Mesendoderm (in vitro differentiated cells): ENCODE data around the gene TMOD2.

Experiments
- DNase-seq: peaks from one replicate; pipeline ENCODE4 v3.0.0; 2013
- H2AK5ac ChIP-seq: 2 replicates; pipeline ENCODE4 v1.6.1; 2013; ENCODE audit warnings: low read length, inconsistent platforms
- H2BK120ac ChIP-seq: 2 replicates; pipeline ENCODE4 v1.6.1; 2013; ENCODE audit warnings: low read depth, mild to moderate bottlenecking, low read length, moderate library complexity, mixed read lengths
- H2BK15ac ChIP-seq: replicated peaks from 2 replicates; pipeline ENCODE4 v1.6.1; 2013; ENCODE audit warnings: low read depth, mild to moderate bottlenecking, moderate library complexity
- H2BK5ac ChIP-seq: 2 replicates; pipeline ENCODE4 v1.6.1; 2013; ENCODE audit warnings: low read length, inconsistent platforms
- H3K18ac ChIP-seq: 2 replicates; pipeline ENCODE4 v1.6.1; 2013; ENCODE audit warnings: mild to moderate bottlenecking, low read length, mixed read lengths
- H3K23ac ChIP-seq: one replicate; pipeline ENCODE4 v1.6.1; 2013; ENCODE audit warnings: low read length
- H3K27ac ChIP-seq: 2 replicates; pipeline ENCODE4 v1.5.1; 2013; ENCODE audit warnings: low read depth, mild to moderate bottlenecking, inconsistent platforms, low read length, moderate library complexity
- H3K27me3 ChIP-seq: 2 replicates; pipeline ENCODE4 v1.6.1; 2013; ENCODE audit warnings: low read length, control low read depth, mild to moderate bottlenecking, inconsistent platforms; ENCODE audit not compliant: insufficient read depth, poor library complexity
- H3K36me3 ChIP-seq: 2 replicates; pipeline ENCODE4 v1.6.1; 2013; ENCODE audit warnings: low read length, inconsistent platforms; ENCODE audit not compliant: control insufficient read depth, insufficient read depth
- H3K4ac ChIP-seq: one replicate; pipeline ENCODE4 v1.6.1; 2013; ENCODE audit warnings: low read depth, mild to moderate bottlenecking, low read length, moderate library complexity
- H3K4me1 ChIP-seq: 2 replicates; pipeline ENCODE4 v1.6.1; 2013; ENCODE audit warnings: low read depth, low read length, inconsistent platforms; ENCODE audit not compliant: control insufficient read depth
- H3K4me2 ChIP-seq: 2 replicates; pipeline ENCODE4 v1.6.1; 2013; ENCODE audit warnings: low read length
- H3K4me3 ChIP-seq: 2 replicates; pipeline ENCODE4 v1.5.1; 2013; ENCODE audit warnings: mild to moderate bottlenecking, low read length
- H3K56ac ChIP-seq: one replicate; pipeline ENCODE4 v1.6.1; 2013; ENCODE audit warnings: low read length
- H3K79me1 ChIP-seq: 2 replicates; pipeline ENCODE4 v1.6.1; 2013; ENCODE audit warnings: low read length, inconsistent platforms
- H3K79me2 ChIP-seq: 2 replicates; pipeline ENCODE4 v1.6.1; 2013; ENCODE audit warnings: mild to moderate bottlenecking, low read length; ENCODE audit not compliant: control insufficient read depth, insufficient read depth
- H3K9ac ChIP-seq: 2 replicates; pipeline ENCODE4 v1.6.1; 2013; ENCODE audit warnings: low read length, inconsistent platforms
- H4K5ac ChIP-seq: one replicate; pipeline ENCODE4 v1.6.1; 2013; ENCODE audit warnings: low read length
- H4K8ac ChIP-seq: one replicate; pipeline ENCODE4 v1.6.1; 2013; ENCODE audit warnings: low read depth, mild to moderate bottlenecking, control low read depth, low read length, moderate library complexity
- WGBS: extraction: QIAGEN DNeasy Blood & Tissue Kit; methylation state at CpG from one replicate; pipeline ENCODE4 v1.1.7; 2013; ENCODE audit warnings: low lambda C conversion rate, missing lambda C conversion rate; ENCODE audit not compliant: insufficient coverage; ENCODE audit errors: extremely low coverage; 5-methylcytosine and 5-hydroxymethylcytosine counted together

TMOD2 gene

GRCh38 chr15:51768018-51768417 is 16.6 kb downstream of the TMOD2 start:
- Histone ChIP-seq H3K36me3 (no peaks in the 10 kb centered on the region), H3K4ac (no peak overlapping the region), H3K4me2 (no peak overlapping the region), H3K9ac (no peak overlapping the region), H4K8ac (no peak overlapping the region), H3K79me1 (no peaks in the 10 kb centered on the region), H3K27me3 (no peaks in the 10 kb centered on the region), H3K23ac (no peak overlapping the region), H3K4me1 (no peaks in the 10 kb centered on the region), H4K5ac (no peak overlapping the region), H3K56ac (no peak overlapping the region), H2BK5ac (no peak overlapping the region), H2BK120ac (no peak overlapping the region), H3K4me3 (no peak overlapping the region), H2BK15ac (no peak overlapping the region), H3K18ac (no peak overlapping the region), H2AK5ac (no peak overlapping the region), H3K79me2 (no peaks in the 10 kb centered on the region), H3K27ac (no peak overlapping the region)
- DNase-seq, result no peak
- WGBS, result no CpG with 5 or more reads among the region's 9 CpGs

GRCh38 chr15:51770902-51771301 is 19.5 kb downstream of the TMOD2 start:
- H3K27me3 ChIP-seq, result no peaks in the 10 kb centered on the region
- H3K36me3 ChIP-seq, result no peaks in the 10 kb centered on the region
- no peak overlapping the region for H3K23ac ChIP-seq
- H3K27ac ChIP-seq, result no peak overlapping the region
- no peak overlapping the region for H3K4me3 ChIP-seq
- no peak overlapping the region for H3K18ac ChIP-seq
- WGBS, result no CpG with 5 or more reads among the region's 3 CpGs
- H2BK5ac ChIP-seq, result no peak overlapping the region
- no peaks in the 10 kb centered on the region for H3K4me1 ChIP-seq
- H3K56ac ChIP-seq, result no peak overlapping the region
- no peak overlapping the region for H4K8ac ChIP-seq
- H3K9ac ChIP-seq, result no peak overlapping the region
- H3K79me2 ChIP-seq, result no peaks in the 10 kb centered on the region
- no peak overlapping the region for H3K4me2 ChIP-seq
- no peak overlapping the region for H2AK5ac ChIP-seq
- H4K5ac ChIP-seq, result no peak overlapping the region
- no peak overlapping the region for H3K4ac ChIP-seq
- no peak overlapping the region for H2BK120ac ChIP-seq
- no peak for DNase-seq
- no peak overlapping the region for H2BK15ac ChIP-seq
- H3K79me1 ChIP-seq, result no peaks in the 10 kb centered on the region

- Histone ChIP-seq H2BK5ac (no peak overlapping the region), H3K36me3 (no peaks in the 10 kb centered on the region), H3K79me2 (no peaks in the 10 kb centered on the region), H2BK120ac (no peak overlapping the region), H3K56ac (no peak overlapping the region), H3K4ac (no peak overlapping the region), H3K27ac (no peak overlapping the region), H3K23ac (no peak overlapping the region), H3K4me3 (no peak overlapping the region), H3K4me2 (no peak overlapping the region), H3K18ac (no peak overlapping the region), H4K8ac (no peak overlapping the region), H2AK5ac (no peak overlapping the region), H2BK15ac (no peak overlapping the region), H3K4me1 (no peaks in the 10 kb centered on the region), H3K79me1 (no peaks in the 10 kb centered on the region), H3K27me3 (no peaks in the 10 kb centered on the region), H4K5ac (no peak overlapping the region), H3K9ac (no peak overlapping the region)
- DNase-seq, result no peak
- no CpG with 5 or more reads among the region's 1 CpG for WGBS
Observed at GRCh38 chr15:51771773-51772172, 20.4 kb downstream of the TMOD2 start.

- no peak overlapping the region for H2BK5ac ChIP-seq
- H3K4me3 ChIP-seq, result no peak overlapping the region
- no peak overlapping the region for H2AK5ac ChIP-seq
- H3K18ac ChIP-seq, result no peak overlapping the region
- H3K56ac ChIP-seq, result no peak overlapping the region
- H2BK15ac ChIP-seq, result no peak overlapping the region
- H3K79me2 ChIP-seq, result no peaks in the 10 kb centered on the region
- WGBS, result no CpG with 5 or more reads among the region's 3 CpGs
- no peak overlapping the region for H3K4ac ChIP-seq
- no peak overlapping the region for H4K5ac ChIP-seq
- H3K27ac ChIP-seq, result no peak overlapping the region
- H3K27me3 ChIP-seq, result no peaks in the 10 kb centered on the region
- no peaks in the 10 kb centered on the region for H3K4me1 ChIP-seq
- DNase-seq, result no peak
- H3K23ac ChIP-seq, result no peak overlapping the region
- H2BK120ac ChIP-seq, result no peak overlapping the region
- H3K4me2 ChIP-seq, result no peak overlapping the region
- no peaks in the 10 kb centered on the region for H3K36me3 ChIP-seq
- no peak overlapping the region for H3K9ac ChIP-seq
- no peak overlapping the region for H4K8ac ChIP-seq
- no peaks in the 10 kb centered on the region for H3K79me1 ChIP-seq
Observed at GRCh38 chr15:51774916-51775315, 23.5 kb downstream of the TMOD2 start.

GRCh38 chr15:51775967-51776816 is 24.8 kb downstream of the TMOD2 start:
- no peaks in the 10 kb centered on the region for H3K36me3 ChIP-seq
- no peak overlapping the region for H2BK120ac ChIP-seq
- peak; percentile 76 for DNase-seq
- no peak overlapping the region for H2BK15ac ChIP-seq
- H4K5ac ChIP-seq, result no peak overlapping the region
- no CpG with 5 or more reads among the region's 11 CpGs for WGBS
- no peak overlapping the region for H2BK5ac ChIP-seq
- H3K9ac ChIP-seq, result no peak overlapping the region
- H3K4me1 ChIP-seq, result no peaks in the 10 kb centered on the region
- no peak overlapping the region for H2AK5ac ChIP-seq
- H3K79me1 ChIP-seq, result no peaks in the 10 kb centered on the region
- H3K4ac ChIP-seq, result no peak overlapping the region
- H3K27me3 ChIP-seq, result no peaks in the 10 kb centered on the region
- no peaks in the 10 kb centered on the region for H3K79me2 ChIP-seq
- no peak overlapping the region for H3K4me3 ChIP-seq
- H3K23ac ChIP-seq, result no peak overlapping the region
- no peak overlapping the region for H3K27ac ChIP-seq
- no peak overlapping the region for H3K18ac ChIP-seq
- H4K8ac ChIP-seq, result no peak overlapping the region
- no peak overlapping the region for H3K4me2 ChIP-seq
- H3K56ac ChIP-seq, result no peak overlapping the region
